HG03025 (cell line): ENCODE data around the gene ACOT13.
"Not testable (repeated sequence)": the region's sequence is repeated elsewhere in the genome, so short reads cannot be mapped to it uniquely, and the experiment has no call there.

ENCODE experiments used
- ATAC-seq: cut with Tn5 transposase; IDR thresholded peaks from one replicate; pipeline ENCODE4 v1.9.1; 2021; ENCODE audit warnings: mild to moderate bottlenecking, moderate library complexity; ENCODE audit not compliant: unreplicated experiment, low FRiP score

The ACOT13 gene

GRCh38 chr6:24661759-24662158 is 5.1 kb upstream of the ACOT13 start:
- ATAC-seq, result not testable (repeated sequence)

DNA sequence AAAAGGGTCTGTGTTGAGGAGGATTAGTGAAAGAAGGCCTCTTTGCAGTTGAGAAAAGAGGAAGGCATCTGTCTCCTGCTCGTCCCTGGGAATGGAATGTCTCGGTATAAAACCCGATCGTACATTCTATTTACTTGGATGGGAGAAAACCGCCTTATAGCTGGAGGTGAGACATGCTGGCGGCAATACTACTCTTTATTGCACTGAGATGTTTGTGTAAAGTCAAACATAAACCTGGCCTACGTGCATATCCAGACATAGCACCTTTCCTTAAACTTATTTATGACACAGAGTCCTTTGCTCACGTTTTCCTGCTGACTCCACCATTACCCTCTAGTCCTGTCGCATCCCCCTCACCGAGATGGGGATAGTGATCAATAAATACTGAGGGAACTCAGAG is 4.6 kb upstream of the ACOT13 start:
- no peak for ATAC-seq

DNA sequence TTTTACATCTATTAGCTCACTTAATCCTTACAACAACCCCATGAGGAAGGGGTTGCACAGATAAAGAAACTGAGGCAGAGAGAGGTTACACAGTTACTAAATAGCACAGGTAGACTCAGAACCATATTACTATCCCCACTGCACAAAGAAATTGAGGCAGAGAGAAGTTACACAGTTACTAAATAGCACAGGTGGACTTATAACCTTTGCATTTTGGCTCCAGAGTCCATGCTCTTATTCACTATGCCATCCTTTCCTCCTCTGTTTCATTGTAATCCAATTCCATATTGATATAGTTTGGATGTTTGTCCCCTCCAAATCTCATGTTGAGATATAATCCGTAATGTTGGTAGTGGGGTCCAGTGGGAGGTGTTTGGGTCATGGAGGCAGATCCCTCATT is 3.7 kb upstream of the ACOT13 start:
- no peak for ATAC-seq

- no peak for ATAC-seq
Measured at GRCh38 chr6:24664046-24664987, 2.6 kb upstream of the ACOT13 start.

DNA sequence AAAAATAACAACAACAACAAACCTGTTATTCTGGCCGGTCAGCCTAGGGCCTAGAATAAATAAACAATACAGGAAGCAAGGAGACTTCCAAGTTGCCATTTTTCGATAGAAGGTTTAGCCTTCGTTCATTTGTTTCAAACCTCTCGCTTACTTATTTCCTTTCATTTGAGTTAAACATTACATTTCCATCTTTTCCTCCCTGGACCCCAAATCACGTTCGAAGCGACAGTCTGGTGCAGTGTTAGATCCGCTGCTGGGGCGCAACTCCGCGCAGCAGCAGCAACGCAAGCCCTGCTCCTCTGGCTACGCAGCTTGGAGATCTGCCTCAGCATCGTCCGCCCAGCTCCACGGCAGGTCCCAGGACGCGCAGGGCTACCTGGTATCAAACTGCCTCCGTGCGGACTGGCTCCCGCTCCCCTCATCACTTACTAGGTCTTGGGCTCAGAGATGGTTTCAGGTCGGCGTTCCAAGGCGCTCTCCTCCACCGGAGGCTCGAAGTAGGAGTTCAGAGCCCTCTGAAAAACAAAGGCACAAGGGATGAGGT is 708 bp upstream of the ACOT13 start:
- peak; percentile 37 for ATAC-seq

- ATAC-seq, result no peak
Measured at GRCh38 chr6:24667378-24667803, 514 bp downstream of the ACOT13 start.

GRCh38 chr6:24668066-24668996 is 1.5 kb downstream of the ACOT13 start:
- not testable (repeated sequence) for ATAC-seq

DNA sequence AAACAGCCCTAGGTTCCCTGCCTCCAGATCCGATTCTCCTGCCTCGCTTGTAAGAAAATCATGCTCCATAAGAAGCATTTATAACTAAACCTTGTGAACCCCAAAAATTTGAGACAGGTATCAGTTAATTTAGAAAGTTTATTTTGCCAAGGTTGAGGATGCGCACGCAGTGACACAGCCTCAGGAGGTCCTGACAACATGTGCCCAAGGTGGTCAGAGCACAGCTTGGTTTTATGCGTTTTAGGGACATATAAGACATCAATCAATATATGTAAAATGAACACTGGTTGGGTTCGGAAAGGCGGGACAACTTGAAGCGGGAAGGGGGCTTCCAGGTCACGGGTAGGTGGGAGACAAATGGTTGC is 2.1 kb downstream of the ACOT13 start:
- no peak for ATAC-seq

DNA sequence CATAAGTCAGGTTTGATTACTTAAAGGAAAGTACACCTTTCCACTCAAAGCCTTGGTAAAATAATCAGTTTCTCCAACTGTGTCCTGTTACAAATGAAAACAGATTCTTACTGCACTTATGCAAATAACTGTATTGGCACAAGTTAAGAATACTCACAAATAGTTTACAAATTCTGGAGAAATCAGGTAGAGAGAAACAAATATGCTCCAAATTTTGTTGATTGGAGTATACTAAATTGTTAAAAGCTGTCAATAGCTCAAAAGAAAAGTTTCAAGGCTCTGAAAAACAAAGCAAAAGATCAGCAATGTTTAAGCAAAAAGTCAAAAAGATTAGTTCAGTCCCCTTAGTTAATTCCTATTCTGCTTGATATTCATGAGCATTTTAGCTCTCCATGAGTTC is 3.6 kb downstream of the ACOT13 start:
- not testable (repeated sequence) for ATAC-seq

- not testable (repeated sequence) for ATAC-seq
Measured at GRCh38 chr6:24671077-24671476, 4.2 kb downstream of the ACOT13 start.

DNA sequence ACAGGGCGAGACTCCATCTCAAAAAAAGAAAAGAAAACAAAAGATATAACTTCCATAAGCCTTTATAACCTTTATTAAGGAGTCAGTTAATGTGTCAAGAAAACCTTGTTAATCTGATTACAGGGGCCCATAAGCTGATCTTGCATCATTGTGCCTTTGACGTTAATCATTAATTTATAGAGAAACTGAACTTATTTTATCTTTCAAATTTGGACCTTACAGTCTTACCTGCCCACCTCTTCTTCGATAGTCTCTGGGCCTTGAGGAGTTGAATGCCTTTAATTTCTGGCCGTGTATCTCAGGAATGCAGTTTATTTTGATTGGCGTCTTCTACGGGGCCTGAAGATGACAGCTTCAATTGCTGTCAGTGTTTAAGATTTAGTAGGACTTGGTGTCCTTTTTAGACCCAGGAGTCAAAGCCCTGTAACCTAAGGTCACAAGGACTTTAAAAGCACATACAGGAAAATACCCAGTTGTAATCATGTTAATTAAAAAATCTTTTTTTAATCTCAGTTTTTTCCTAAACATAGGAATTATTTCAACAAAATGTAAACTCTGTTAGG is 5.8 kb downstream of the ACOT13 start:
- no peak for ATAC-seq

- no peak for ATAC-seq
Measured at GRCh38 chr6:24673625-24674024, 6.7 kb downstream of the ACOT13 start.

GRCh38 chr6:24678792-24679352 is 12.0 kb downstream of the ACOT13 start:
- ATAC-seq, result not testable (repeated sequence)

- no peak for ATAC-seq
Measured at GRCh38 chr6:24680582-24680981, 13.7 kb downstream of the ACOT13 start.

- no peak for ATAC-seq
Measured at GRCh38 chr6:24683297-24684296, 16.7 kb downstream of the ACOT13 start.

- no peak for ATAC-seq
Measured at GRCh38 chr6:24686408-24686807, 19.5 kb downstream of the ACOT13 start.

GRCh38 chr6:24686946-24687345 is 20.1 kb downstream of the ACOT13 start:
- no peak for ATAC-seq

DNA sequence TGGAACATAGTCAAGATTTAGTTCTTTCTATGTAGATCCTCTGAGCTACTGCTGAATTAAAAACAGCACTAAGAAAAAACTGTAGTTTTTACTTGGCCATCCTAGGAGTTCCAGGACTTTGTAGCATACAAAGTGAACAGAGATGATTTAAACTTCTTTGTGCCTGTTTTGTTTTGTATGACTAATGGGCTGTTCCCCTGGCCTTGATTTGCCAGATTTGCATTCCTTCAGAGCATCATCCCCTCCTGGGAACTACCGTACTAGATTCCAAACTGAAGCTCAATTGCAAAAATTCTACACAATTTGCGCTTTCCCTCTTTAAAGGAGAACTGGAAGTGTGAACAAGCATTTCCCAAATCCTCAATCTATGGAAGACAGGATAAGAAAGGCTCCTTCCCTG is 23.1 kb downstream of the ACOT13 start:
- no peak for ATAC-seq

DNA sequence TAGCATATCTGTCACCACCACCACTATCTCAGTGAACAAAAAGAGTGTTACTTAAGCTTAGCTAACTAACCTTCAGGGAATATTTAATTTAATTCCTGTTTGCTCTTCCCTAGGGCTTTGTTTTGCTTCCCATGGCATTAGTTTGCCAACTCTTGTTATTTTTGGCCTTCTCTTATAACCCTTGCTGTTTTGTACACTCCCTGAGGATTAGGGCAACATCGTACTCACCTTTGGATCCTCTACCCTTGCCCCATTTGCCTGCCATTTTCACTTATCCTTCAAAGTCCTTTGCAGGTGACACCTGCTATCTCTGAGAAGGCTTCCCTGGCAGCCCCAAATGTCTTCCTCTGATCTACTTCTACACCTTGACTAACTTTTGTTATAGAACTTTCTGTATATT is 23.7 kb downstream of the ACOT13 start:
- no peak for ATAC-seq
